Posterior cingulate gyrus (tissue), 11 donors: ENCODE data around the gene GRPR.
"Not testable (repeated sequence)": the region's sequence is repeated elsewhere in the genome, so short reads cannot be mapped to it uniquely, and the experiment has no call there.

Experiments used
- DNase-seq, 10 donors: peaks; one replicate each; pipeline versions ENCODE4 v3.0.0 to v3.0.0-alpha.2; 2020 to 2021; ENCODE audit warnings: mixed read lengths in 3 of 10
- intact Hi-C: fragments of 100-400 bp; cut with DNase I; formaldehyde crosslinking; loops from one replicate; pipeline ENCODE4 v1.15.1; 2023

Gene GRPR

GRCh38 chrX:16172391-16172790 lies 49.0 kb downstream of the GRPR start:
- intact Hi-C loops, result no loop called here
- DNase-seq, result no peak

GRCh38 chrX:16175329-16176061 lies 52.1 kb downstream of the GRPR start:
- DNase-seq, result no peak
- intact Hi-C loops, result no loop called here

DNA sequence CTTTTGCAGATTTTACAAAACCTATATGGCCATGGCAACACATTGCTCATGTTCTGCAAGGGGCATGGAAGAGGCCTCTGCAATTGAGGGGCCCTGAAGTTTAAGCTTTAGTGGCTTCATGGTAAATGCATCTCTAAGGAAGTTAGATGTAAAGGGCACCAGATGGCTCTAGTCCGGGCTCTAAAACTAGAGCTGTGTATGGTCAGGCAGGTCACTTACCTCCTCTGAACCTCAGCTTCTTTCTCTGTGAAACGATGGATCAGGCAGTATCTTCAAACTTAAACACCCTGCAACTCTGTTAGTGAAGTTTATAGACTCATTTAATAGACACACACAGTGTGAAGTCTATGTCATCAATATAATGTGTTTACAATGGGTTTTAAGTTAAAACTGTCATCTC lies 53.9 kb downstream of the GRPR start:
- no peak for DNase-seq
- intact Hi-C loops, result no loop called here

DNA sequence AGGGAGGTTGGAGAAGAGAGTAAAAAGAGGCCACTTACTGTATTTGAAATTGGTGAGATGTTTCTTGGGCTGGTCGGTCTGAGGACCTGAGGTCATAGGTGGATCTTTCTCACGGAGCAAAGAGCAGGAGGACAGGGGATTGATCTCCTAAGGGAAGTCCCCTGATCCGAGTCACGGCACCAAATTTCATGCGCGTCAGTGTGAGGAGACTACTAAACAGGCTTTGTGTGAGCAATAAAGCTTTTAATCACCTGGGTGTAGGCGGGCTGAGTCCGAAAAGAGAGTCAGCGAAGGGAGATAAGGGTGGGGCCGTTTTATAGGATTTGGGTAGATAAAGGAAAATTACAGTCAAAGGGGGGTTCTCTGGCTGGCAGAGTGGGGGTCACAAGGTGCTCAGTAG lies 60.5 kb downstream of the GRPR start:
- DNase-seq, intact Hi-C loops: not testable (repeated sequence)

GRCh38 chrX:16185725-16186136 lies 62.4 kb downstream of the GRPR start:
- no peak for DNase-seq
- intact Hi-C loops, result no loop called here

DNA sequence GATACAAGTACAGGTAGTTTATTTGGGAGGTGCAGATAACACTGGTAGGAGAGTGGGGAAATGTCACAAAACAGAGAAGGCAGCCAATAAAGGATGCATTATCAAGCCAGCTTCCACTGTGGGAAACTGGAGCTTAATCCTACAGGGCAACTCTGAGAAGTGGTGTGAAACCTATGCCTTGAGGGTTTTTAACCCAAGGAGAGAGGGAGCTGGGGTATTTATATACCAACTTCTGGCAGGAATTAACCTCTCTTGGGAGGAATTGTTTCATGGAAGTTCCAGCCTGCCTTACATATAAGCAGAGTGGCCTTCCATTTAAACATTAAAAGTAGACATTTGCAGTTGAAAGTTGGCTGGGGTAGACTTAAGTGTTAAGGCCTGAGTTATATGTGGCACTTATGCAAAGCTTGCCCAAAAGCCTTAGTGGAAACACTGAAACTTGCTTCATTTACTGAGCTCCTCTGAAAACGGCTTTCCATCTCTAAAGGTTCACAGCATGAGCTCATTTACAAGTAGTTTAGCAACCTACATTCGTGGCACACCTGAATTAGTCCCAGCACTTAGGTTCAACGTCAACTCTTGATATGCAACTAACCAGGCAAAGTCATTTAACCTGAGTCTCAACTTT lies 63.1 kb downstream of the GRPR start:
- no peak for DNase-seq
- intact Hi-C loops, result no loop called here

- intact Hi-C loops, result no loop called here
- no peak for DNase-seq
Observed at GRCh38 chrX:16187024-16187760, 63.8 kb downstream of the GRPR start.

DNA sequence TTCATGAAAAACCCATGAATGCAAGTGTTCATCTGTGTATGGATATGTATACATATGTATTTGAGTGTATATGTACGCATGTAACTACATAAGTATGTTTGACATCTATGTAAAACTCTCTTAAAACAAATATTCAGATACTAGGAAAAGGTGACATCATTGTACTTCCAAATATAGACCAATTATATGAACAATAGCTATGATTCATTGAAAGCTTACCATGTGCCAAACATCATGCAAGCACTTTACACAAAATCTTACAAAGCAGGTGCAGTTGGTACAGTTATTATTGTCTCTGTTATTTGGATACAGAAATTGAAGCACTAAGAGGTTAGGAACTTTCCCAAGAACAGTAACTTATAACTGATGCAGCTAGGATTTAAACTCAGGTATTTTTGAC lies 65.3 kb downstream of the GRPR start:
- no peak for DNase-seq
- intact Hi-C loops, result no loop called here

- DNase-seq, result no peak
- intact Hi-C loops, result no loop called here
Observed at GRCh38 chrX:16191605-16192004, 68.2 kb downstream of the GRPR start.

DNA sequence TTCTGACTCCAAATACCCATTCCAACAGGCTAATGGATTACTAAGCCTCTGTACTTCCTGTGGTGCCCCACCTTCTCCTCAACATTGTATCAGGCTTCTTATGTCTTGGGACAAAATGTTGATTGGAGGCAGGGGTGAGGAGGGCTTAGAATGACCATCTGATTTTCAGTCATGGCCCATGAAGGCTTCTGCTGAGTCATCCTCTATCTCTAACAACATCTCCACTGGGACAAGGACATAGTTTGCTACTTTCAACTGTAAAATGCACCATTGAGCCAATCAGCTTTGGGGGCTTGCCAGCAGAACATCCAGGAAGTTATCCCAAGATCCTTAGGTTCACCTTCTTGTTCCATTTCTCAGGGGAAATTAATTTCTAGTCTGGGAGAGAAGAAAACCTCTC lies 73.5 kb downstream of the GRPR start:
- DNase-seq, result no peak
- intact Hi-C loops, result no loop called here

- DNase-seq, result no peak
- intact Hi-C loops, result no loop called here
Observed at GRCh38 chrX:16199343-16199742, 76.0 kb downstream of the GRPR start.

- DNase-seq, result no peak
- intact Hi-C loops, result no loop called here
Observed at GRCh38 chrX:16202943-16203342, 79.6 kb downstream of the GRPR start.
